ENCODE results near the gene MSL2. TPM values are rescaled to one million over a fixed set of nuclear protein-coding genes. Genes with fewer than 3 reads are reported as not detected.

Gene MSL2
- total and polyA plus RNA-seq, 2 donors (not counting 1 experiment from before 2014, with no cell fraction given): 25.8 to 97.1 TPM

GRCh38 chr3:136196401-136197158, 445 bp upstream of the MSL2 start:
- ATAC-seq (ENCODE audit: low read depth) (peak; percentile 68), DNase-seq (peak; percentile 99)
- Histone ChIP-seq H4K20me1 (ENCODE audit: control insufficient read depth, insufficient read depth, low read length, poor library complexity, severe bottlenecking) (peaks cover 40% of the 10 kb centered on the region), H3K4me1 (ENCODE audit: control insufficient read depth in 2 of 2, insufficient read depth in 2 of 2, low read length in 2 of 2) (peaks cover 34 to 36% of the 10 kb centered on the region in 2 donors), H3K27ac (ENCODE audit: low read length in 2 of 2) (peak overlapping the region; percentile 91 to 99), H3K79me2 (ENCODE audit: control insufficient read depth, insufficient read depth, low read length) (peaks cover 55% of the 10 kb centered on the region), H3K9me3 (ENCODE audit: control extremely low read depth in 1 of 3, control insufficient read depth in 2 of 3, insufficient read depth in 1 of 3, low read length in 2 of 3) (peaks cover 0 to 3% (median 1%) of the 10 kb centered on the region in 3 donors), H3K36me3 (replicated peaks in 1 of 2; ENCODE audit: control extremely low read depth in 1 of 2, control insufficient read depth in 1 of 2, extremely low read depth in 1 of 2, insufficient read depth in 2 of 2, low read length in 1 of 2) (no peaks in the 10 kb centered on the region), H3K27me3 (replicated peaks in 1 of 4; ENCODE audit: control extremely low read depth in 1 of 4, control insufficient read depth in 3 of 4, insufficient read depth in 4 of 4, low read length in 3 of 4) (no peaks in the 10 kb centered on the region), H2AFZ (ENCODE audit: insufficient read depth, low read depth, low read length, poor library complexity, severe bottlenecking) (peak overlapping the region; percentile 84), H3K9ac (ENCODE audit: low read length) (peak overlapping the region; percentile 89), H3K4me3 (ENCODE audit: control extremely low read depth in 1 of 5, extremely low read depth in 1 of 5, insufficient read depth in 1 of 5, low read depth in 2 of 5, low read length in 4 of 5) (peak overlapping the region; percentile 65 to 95 (median 86)), H3K4me2 (replicated peaks; ENCODE audit: low read depth, low read length, poor library complexity, severe bottlenecking) (peak overlapping the region; percentile 82)
- peak overlapping the region; percentile 100 for H3K27ac Mint-ChIP-seq
- H3K4me3 Mint-ChIP-seq: peak overlapping the region; percentile 97
- no peaks in the 10 kb centered on the region for H3K9me3 Mint-ChIP-seq (ENCODE audit: insufficient read depth)
- intact Hi-C loops (cut with micrococcal nuclease): loop anchor here (1.0 to 10.0 kb wide), 4 partner anchors 54 to 1988 kb away; partner anchors contain the start of genes ARMC8, PCCB and STAG1
- H3K27me3 Mint-ChIP-seq: no peaks in the 10 kb centered on the region
- WGBS (ENCODE audit: insufficient coverage): under 1% methylated on average over 64 of the region's 64 CpGs
- ChIA-PET POLR2A (interaction anchor here (0.6 to 3.2 kb wide), 10 partner anchors 25 to 1990 kb away, joined by 3 to 52 read pairs (median 4); partner anchors contain the start of genes ARMC8, NCK1, PCCB and STAG1), CTCF (interaction anchor here (0.5 to 5.8 kb wide), 10 partner anchors 14 to 817 kb away, joined by 3 to 43 read pairs (median 4); partner anchors contain the start of genes PCCB and STAG1)
- TF ChIP-seq EZH2 (IDR thresholded peaks at IDR 0.05; ENCODE audit: borderline replicate concordance, insufficient read depth, low read depth, low read length, poor library complexity, severe bottlenecking): no peak
- H3K4me1 Mint-ChIP-seq: peaks cover 36% of the 10 kb centered on the region

- peaks cover 46% of the 10 kb centered on the region for H3K4me1 Mint-ChIP-seq
- ChIA-PET POLR2A (interaction anchor here (0.6 to 3.2 kb wide), 8 partner anchors 14 to 1991 kb away, joined by 3 to 52 read pairs (median 8); partner anchors contain the start of genes ARMC8, NCK1, PCCB and STAG1), CTCF (interaction anchor here (0.5 to 5.8 kb wide), 7 partner anchors 17 to 557 kb away, joined by 3 to 43 read pairs (median 7); partner anchors contain the start of genes PCCB and STAG1)
- under 1% methylated on average over 103 of the region's 103 CpGs for WGBS (ENCODE audit: insufficient coverage)
- H3K4me3 ChIP-seq (ENCODE audit: control extremely low read depth in 1 of 5, extremely low read depth in 1 of 5, insufficient read depth in 1 of 5, low read depth in 2 of 5, low read length in 4 of 5): peak overlapping the region; percentile 65 to 100 (median 86)
- H3K79me2 ChIP-seq (ENCODE audit: control insufficient read depth, insufficient read depth, low read length): peaks cover 66% of the 10 kb centered on the region
- H3K27ac Mint-ChIP-seq: peak overlapping the region; percentile 100
- H3K4me1 ChIP-seq (ENCODE audit: control insufficient read depth in 2 of 2, insufficient read depth in 2 of 2, low read length in 2 of 2): peaks cover 43 to 45% of the 10 kb centered on the region in 2 donors
- peak overlapping the region; percentile 91 to 99 for H3K27ac ChIP-seq (ENCODE audit: low read length in 2 of 2)
- DNase-seq: peak; percentile 95
- intact Hi-C loops (cut with micrococcal nuclease): loop anchor here (1.0 to 10.0 kb wide), 4 partner anchors 55 to 1989 kb away; partner anchors contain the start of genes ARMC8, PCCB and STAG1
- H4K20me1 ChIP-seq (ENCODE audit: control insufficient read depth, insufficient read depth, low read length, poor library complexity, severe bottlenecking): peaks cover 51% of the 10 kb centered on the region
- peak overlapping the region; percentile 89 for H3K9ac ChIP-seq (ENCODE audit: low read length)
- no peaks in the 10 kb centered on the region for H3K27me3 Mint-ChIP-seq
- H3K27me3 ChIP-seq (replicated peaks in 1 of 4; ENCODE audit: control extremely low read depth in 1 of 4, control insufficient read depth in 3 of 4, insufficient read depth in 4 of 4, low read length in 3 of 4): no peaks in the 10 kb centered on the region
- peak overlapping the region; percentile 64 for H2AFZ ChIP-seq (ENCODE audit: insufficient read depth, low read depth, low read length, poor library complexity, severe bottlenecking)
- TF ChIP-seq CTCF (IDR thresholded peaks at IDR 0.05) (no peak), EZH2 (IDR thresholded peaks at IDR 0.05; ENCODE audit: borderline replicate concordance, insufficient read depth, low read depth, low read length, poor library complexity, severe bottlenecking) (no peak)
- H3K4me2 ChIP-seq (replicated peaks; ENCODE audit: low read depth, low read length, poor library complexity, severe bottlenecking): peak overlapping the region; percentile 82
- ATAC-seq (ENCODE audit: low read depth): peak; percentile 50
- peaks cover 0 to 3% (median 1%) of the 10 kb centered on the region in 3 donors for H3K9me3 ChIP-seq (ENCODE audit: control extremely low read depth in 1 of 3, control insufficient read depth in 2 of 3, insufficient read depth in 1 of 3, low read length in 2 of 3)
- peak overlapping the region; percentile 97 for H3K4me3 Mint-ChIP-seq
- H3K9me3 Mint-ChIP-seq (ENCODE audit: insufficient read depth): no peaks in the 10 kb centered on the region
- H3K36me3 ChIP-seq (replicated peaks in 1 of 2; ENCODE audit: control extremely low read depth in 1 of 2, control insufficient read depth in 1 of 2, extremely low read depth in 1 of 2, insufficient read depth in 2 of 2, low read length in 1 of 2): peaks cover 0 to 1% of the 10 kb centered on the region in 2 experiments
Observed at GRCh38 chr3:136195258-136196063, 674 bp downstream of the MSL2 start.

Data from B cell (primary cell).